GM12873 (cell line): ENCODE results near the gene FAM219B.

ENCODE experiments used
- CTCF ChIP-seq: IDR thresholded peaks from 2 replicates; pipeline ENCODE4 v1.5.1; 2012; ENCODE audit warnings: low read depth, mild to moderate bottlenecking, moderate library complexity, low read length, control low read depth; ENCODE audit not compliant: insufficient read depth; ENCODE audit errors: missing control alignments

The FAM219B gene

GRCh38 chr15:74891469-74891868, 15.2 kb downstream of the FAM219B start:
- TF ChIP-seq CTCF = no peak

GRCh38 chr15:74890665-74890960, 16.0 kb downstream of the FAM219B start:
- no peak for TF ChIP-seq CTCF

- TF ChIP-seq CTCF = no peak
These were observed 16.6 kb downstream of the FAM219B start, which contains the start of gene MPI for GRCh38 chr15:74889883-74890664. Gene MPI, plus strand, starts transcription at chr15:74890042. Its CDS starts 32 bp downstream, at chr15:74890074.

GRCh38 chr15:74889390-74889882, 17.2 kb downstream of the FAM219B start:
- no peak for TF ChIP-seq CTCF

- TF ChIP-seq CTCF = no peak
These were observed 17.9 kb downstream of the FAM219B start for GRCh38 chr15:74888716-74889115.

- TF ChIP-seq CTCF = no peak
These were observed 21.2 kb downstream of the FAM219B start for GRCh38 chr15:74885461-74885860.

GRCh38 chr15:74884428-74885223, 22.0 kb downstream of the FAM219B start:
- no peak for TF ChIP-seq CTCF
